ENCODE measurements around the gene B3GALNT1. TPM values are rescaled to one million over a fixed set of nuclear protein-coding genes. Genes with fewer than 3 reads are reported as not detected.

The B3GALNT1 gene
- total RNA-seq, 4 donors from 2014 or later, result 5.3 to 11.0 (median 6.6) TPM

GRCh38 chr3:161139686-161140085, 34.5 kb upstream of the B3GALNT1 start:
- TF ChIP-seq CTCF (IDR thresholded peaks at IDR 0.05), result no peak
- DNase-seq (ENCODE audit: low spot score) (no peak), ATAC-seq (ENCODE audit: low FRiP score) (no peak)

- DNase-seq (ENCODE audit: low spot score) (no peak), ATAC-seq (ENCODE audit: low FRiP score) (no peak)
- no peak for TF ChIP-seq CTCF (IDR thresholded peaks at IDR 0.05)
Measured at GRCh38 chr3:161137260-161137659, 32.1 kb upstream of the B3GALNT1 start.

- DNase-seq (ENCODE audit: low spot score) (no peak), ATAC-seq (ENCODE audit: low FRiP score) (no peak)
- no peak for TF ChIP-seq CTCF (IDR thresholded peaks at IDR 0.05)
Measured at GRCh38 chr3:161132391-161132790, 27.2 kb upstream of the B3GALNT1 start.

GRCh38 chr3:161126495-161126894, 21.3 kb upstream of the B3GALNT1 start:
- no peak for TF ChIP-seq CTCF (IDR thresholded peaks at IDR 0.05)
- DNase-seq (ENCODE audit: low spot score) (no peak), ATAC-seq (ENCODE audit: low FRiP score) (no peak)

GRCh38 chr3:161117646-161118045, 12.5 kb upstream of the B3GALNT1 start:
- no peak for DNase-seq (ENCODE audit: low spot score)
- no peak for ATAC-seq (ENCODE audit: low FRiP score)
- no peak for TF ChIP-seq CTCF (IDR thresholded peaks at IDR 0.05)

- no peak for TF ChIP-seq CTCF (IDR thresholded peaks at IDR 0.05)
- DNase-seq (ENCODE audit: low spot score) (no peak), ATAC-seq (ENCODE audit: low FRiP score) (no peak)
Measured at GRCh38 chr3:161108840-161109239, 3.7 kb upstream of the B3GALNT1 start.

- DNase-seq (ENCODE audit: low spot score) (no peak), ATAC-seq (ENCODE audit: low FRiP score) (no peak)
- TF ChIP-seq CTCF (IDR thresholded peaks at IDR 0.05), result no peak
Measured at GRCh38 chr3:161107311-161107710, 2.2 kb upstream of the B3GALNT1 start.

All from omental fat pad (tissue), 4 donors.